ENCODE measurements around the gene CDH23.

GRCh38 chr10:71615538-71616329 is 219.0 kb downstream of the CDH23 start:
- TF ChIP-seq POLR2A (IDR thresholded peaks at IDR 0.05) (no peak), CTCF (IDR thresholded peaks at IDR 0.05) (no peak), EP300 (IDR thresholded peaks at IDR 0.05; ENCODE audit: low read depth) (no peak), POLR2AphosphoS5 (IDR thresholded peaks at IDR 0.05) (no peak)

Data from transverse colon (tissue), 4 donors.